Right renal pelvis (tissue), 4 donors: ENCODE results near the gene TNFSF15. TPM values are rescaled to one million over a fixed set of nuclear protein-coding genes. Genes with fewer than 3 reads are reported as not detected.

Experiments used
- DNase-seq, 4 donors: peaks; one replicate each; pipeline ENCODE4 v3.0.0-alpha.2; 2013; ENCODE audit warnings: low read depth in 4 of 4, low spot score in 3 of 4, missing footprints in 1 of 4
- polyA plus RNA-seq, 4 donors: library from polyadenylated mRNA; unstranded; fragments of 120-200 nt; gene quantifications; one replicate each; pipeline ENCODE4 v1.2.1, GENCODE V29; 2013; ENCODE audit not compliant: insufficient read length in 4 of 4

Gene TNFSF15
- polyA plus RNA-seq, 4 donors = 4.4 to 10.3 (median 5.7) TPM

DNA sequence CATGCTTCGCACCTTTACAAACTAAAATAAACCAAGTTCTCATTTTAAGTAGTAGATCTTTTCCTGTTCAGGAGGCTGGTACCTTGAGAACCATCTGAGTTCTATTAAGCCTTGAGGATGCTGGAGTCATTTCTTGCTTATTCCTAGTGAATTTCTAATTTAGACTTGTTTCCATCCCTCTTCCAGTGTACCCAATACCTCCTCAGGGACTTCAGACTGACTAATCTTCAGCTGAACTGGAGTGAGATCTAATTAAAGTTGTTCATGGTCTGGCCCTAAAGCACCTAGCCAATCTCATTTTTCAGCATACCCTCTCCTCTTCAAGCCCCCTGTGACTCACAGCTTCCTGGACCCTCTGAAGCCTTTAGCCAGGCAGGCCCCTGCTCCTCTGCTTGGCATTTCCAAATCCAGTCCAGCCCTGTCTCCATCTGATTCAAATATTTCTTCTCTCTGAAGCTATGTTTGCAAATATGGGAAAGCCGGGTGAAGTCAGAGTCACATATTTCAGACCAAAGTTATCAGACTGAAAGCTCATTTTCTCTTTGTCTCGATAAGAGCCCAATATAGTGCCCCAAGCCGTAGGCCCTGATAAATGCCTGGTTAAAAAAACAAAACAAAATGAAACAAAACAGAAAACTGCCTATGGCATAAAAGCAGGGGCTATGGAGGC, 19.4 kb upstream of the TNFSF15 start:
- no peak for DNase-seq

DNA sequence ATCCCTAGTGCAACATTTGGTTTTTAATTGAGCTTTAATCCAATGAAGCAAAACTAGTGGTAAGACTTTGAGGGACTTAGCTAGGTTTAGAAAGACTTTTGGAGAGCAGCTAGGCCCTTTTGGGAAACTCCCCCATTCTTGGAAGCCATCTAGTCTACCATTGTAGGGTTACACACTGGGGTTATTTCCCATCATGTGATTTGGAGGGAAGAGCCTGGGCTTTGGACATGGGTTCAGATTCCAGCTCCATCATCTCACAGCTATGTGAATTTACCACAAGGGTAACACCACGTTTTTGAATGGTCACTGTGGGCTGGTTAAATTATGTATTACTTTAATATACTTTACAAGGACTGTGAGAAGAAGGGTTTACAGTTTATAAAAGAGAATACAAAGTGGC, 18.3 kb upstream of the TNFSF15 start:
- DNase-seq = no peak

DNA sequence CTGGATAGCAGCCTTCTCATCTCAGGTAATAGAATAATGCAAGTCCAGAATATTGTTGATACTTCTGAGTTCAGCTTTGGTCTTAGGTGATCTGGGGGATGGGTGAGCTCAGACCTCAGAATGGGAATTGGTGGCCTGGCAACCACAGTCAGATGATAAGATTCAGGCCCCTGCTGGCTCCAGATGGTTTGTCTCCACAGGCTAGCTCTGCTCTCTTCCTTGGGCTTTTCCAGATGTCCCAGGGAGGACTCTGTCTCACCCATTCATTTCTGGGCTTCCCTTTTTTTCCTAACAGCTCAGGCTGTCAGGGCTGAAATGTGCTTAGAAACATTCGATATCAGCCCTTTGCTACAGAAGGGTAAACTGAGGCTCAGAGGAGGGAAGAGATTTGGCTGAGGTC, 17.6 kb upstream of the TNFSF15 start:
- no peak for DNase-seq

DNA sequence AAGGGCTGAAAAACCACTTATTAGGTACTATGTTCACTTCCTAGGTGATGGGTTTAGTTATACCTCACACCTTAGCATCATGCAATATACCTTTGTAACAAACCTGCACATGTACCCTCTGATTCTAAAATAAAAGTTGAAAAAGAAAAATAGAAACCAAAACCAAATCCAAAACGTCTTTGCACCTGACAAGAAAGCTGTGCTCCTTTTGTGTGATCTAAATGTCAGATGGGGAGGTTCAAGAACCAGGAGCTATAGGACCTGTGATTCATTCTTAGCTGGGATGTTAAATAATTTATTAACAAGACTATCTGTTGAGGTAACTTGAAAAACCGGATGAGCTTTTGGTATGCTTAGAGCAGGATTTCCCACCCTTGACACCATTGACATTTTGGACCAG, 16.9 kb upstream of the TNFSF15 start:
- DNase-seq = no peak

DNA sequence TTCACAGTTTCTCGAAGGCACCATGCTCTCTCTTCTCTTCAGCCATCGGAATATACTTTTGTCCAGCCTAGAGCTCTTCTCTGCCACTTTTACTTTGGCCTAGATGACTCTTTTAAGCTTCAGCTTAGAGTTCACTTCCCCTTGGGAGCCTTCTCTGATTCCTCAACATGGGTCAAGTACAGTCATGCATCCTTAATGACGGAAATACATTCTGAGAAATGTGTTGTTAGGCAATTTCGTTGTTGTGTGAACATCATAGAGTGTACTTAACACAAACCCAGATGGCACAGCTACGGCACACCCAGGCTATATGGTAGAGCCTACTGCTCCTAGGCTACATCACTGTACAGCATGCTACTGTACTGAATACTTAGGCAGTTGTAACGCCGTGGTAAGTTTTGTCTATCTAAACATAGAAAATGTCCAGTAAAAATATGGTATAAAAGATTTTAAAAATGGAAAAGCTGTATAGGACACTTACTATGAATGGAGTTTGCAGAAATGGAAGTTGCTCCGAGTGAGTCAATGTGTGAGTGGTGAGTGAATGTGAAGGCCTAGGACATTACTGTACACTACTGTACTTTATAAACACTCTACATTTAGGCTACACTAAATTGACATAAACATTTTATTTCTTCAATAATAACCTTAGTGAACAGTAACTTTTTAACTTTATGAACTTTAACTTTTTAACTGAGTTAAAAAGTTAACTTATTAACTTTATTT, 15.1 kb upstream of the TNFSF15 start:
- DNase-seq = no peak

DNA sequence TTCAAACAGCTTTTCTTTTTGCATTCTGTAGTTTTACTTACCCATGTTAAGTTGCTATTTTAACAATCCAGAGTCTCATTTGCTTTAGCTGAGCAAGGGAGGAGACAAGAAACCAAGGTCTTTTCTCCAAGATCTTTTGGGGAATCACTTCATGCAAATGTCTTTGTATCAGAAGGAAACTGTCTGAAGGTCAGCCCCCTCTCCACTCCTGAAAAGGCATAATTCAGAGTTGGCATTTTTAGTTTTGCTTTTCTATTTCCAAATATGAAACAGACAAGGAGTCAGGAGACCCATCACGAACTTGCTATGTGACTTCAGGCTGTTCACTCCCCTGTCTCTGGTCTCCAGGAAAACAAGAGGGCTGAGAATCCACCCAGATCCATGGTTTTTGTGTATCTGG, 12.3 kb upstream of the TNFSF15 start:
- no peak for DNase-seq

DNA sequence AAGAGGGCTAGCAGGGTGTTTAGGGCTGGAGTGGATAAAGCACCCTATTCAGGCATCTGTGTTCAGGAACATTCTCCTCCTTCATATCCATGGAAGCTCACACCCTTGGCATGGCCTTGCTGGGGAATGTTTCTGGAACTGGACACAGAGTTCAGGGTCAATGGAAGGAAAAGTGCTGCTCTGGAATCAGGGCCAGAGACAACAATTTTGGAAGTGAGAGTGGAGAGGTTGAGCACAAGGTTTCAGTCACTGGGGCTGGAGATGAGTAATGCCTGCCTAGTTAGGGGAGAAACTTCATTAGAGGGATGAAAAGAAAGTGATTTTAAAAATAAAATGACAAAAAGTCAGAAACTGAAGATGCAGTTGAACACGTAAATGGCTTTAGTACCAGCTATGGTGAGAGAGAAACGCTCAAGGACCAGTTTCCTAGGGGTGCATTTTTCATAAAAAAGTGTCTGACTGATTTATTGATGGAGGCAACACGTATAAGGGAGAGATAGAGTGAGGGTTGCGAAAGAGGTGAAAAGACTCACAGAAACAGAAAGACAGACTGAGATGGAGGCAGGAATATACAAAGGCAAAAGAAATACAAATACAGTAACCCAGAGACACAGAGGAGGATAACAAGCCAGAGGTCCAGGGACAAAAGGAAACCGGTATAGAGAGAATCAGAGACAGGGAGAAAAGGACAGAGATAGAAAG, 8.0 kb upstream of the TNFSF15 start:
- DNase-seq = no peak

DNA sequence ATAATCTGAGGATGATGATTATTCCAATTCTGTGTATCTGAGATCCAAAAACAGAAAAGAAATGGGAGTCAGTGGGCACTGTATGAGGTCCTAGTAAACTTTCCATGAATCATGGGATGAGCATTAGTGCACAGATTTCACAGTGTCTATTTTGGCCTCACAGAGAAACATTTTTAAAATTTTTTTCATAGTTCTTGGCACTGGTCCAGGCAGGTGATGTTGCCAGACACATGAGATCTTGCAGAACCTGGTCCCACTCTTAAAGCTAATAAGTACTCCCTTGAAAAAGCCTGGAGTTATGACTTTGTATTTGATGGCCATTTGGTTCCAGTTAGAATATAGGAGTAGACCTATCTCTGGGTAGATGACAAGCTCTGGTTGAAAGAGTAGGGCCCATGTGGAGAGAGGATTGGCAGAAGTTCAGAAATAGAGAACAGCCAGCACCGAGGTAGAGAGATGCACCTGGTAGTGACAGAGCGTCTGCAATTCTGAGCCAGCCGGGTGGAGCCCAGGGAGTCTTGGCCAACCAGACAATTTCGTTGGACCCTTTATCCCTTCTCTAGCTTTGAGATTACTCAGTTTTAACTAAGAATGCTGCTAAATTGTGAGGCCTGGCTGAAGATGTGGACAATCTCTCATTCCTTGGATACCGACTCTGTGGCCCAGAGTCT, 6.3 kb upstream of the TNFSF15 start:
- no peak for DNase-seq

DNA sequence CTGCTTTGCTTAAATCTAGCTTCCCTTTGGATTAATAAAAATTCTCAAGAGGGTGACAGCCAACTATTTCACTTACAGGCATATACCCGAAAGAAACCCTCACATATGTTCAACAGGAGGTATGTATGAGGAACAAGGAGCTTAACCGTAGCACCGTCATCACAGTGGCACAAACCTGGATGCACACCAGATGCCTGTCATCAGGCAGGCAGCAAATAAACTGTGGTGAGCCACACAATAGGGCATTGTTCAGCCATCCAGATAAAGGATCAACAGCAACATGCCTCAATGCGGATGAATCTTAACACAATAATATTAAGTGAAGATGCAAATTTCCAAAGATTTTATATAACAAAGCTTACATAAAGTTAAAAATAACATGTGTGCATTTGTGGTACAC, 5.5 kb upstream of the TNFSF15 start:
- no peak for DNase-seq

DNA sequence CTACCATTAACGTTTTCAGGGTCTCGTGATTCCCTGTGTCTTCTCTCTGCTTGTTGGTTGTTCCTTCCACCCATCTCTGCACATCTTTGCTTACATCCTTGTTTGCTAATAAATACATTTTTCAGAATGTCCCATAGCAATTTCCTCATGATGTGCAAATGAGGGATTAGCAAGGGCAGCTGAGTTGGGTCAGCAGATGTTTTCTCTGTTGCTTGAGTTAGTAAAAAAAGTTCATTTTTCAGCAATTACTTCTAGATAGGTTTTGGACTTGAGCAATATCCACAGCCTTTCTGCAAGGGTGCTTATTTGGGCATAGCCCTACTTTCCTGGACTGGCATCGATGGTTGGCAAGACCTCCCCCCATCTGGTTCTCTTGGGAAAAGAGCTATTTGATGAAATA, 4.8 kb upstream of the TNFSF15 start:
- no peak for DNase-seq

DNA sequence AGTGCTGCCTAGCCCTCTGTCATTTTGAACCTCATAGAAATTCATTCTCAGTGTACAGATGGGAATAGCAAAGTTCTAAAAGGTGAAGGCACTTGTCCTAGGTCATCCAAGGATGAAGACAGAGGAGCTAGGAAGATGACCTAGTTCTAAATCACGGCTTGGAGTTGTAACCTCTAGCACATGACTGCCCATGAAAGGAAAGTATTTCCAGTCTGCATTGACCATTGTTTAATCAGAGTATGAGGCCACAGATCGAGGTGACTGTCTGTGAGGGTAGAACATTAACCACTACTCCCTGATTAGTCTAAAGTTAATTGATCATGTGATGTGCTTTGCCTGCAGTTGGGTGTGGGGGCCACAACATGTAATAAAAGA, 674 bp upstream of the TNFSF15 start:
- DNase-seq = no peak

DNA sequence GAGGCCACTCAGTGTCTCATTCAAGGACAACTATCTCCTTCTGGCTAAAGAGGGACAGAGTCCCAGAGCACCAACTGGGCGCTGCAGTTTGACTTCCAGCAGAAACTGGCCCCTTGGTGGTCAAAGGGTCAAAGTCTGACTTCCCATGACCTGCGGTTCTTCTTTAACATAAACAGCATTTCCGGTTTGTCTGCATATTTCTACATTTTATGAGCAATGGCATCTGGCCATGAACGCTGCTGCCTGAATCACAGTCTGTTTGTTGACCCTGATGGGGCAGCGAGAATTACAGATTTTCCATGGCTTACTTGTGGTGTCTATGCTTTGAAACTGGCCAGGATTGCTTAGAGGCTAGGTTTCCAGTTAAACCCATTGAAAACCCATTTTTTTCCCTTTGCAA, 1.3 kb downstream of the TNFSF15 start:
- DNase-seq = peak in 1 of 4 donors; percentile 49

DNA sequence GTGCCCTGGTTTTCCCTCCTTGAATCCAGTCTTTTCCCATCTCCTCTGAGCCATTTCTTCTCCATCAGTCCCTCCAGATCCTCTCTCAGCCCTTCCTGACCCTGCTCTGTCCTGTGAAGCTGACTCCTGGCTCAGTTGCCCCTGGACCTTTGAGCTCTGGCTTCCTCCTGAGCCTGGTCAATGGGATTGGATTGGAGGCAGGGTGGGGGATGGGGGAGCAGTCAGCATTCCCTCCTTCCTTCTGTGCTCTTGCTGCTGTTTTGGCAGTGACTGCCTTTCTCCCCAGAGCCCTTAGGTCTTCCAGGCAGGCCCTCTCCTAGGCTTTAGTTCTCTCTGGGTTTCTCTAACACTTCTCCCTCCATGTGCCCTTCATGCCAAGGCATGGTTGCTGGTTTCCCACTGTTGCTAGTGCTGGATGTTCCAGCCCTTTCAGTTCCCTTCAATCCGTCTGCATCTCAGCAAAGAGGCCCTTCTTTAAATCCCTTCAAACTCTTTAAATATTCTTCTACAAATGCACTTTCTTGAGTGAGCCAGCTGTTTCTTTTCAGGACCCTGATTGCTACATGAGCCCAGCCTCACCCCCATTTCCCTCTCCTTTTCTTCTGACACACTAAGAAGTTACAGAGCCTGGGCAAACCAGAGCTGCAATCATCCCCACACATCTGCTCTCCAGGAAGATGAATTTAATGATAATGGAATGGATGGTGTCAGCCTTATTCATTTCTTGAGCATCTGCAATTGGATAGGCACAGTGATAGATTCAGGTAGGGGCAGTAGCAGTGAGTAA, 2.2 kb downstream of the TNFSF15 start:
- no peak for DNase-seq

DNA sequence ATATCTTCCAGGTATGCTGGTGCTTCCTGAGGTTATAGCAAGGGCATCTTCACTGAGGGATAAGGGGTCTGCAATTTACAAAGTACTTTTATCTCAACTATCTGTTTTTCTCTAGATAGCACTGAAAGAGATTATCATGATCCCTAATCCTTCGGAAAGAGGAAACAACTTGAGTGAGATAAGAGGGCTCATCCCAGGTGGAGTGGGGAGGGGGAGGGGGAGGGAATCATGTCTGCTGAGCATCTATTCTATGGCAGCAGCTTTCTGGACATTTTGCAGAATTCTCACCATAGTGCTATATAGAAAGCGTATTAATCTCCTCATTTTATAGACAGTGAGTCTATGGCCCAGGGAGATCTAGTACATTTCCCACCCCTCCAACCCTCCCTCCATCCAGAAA, 5.9 kb downstream of the TNFSF15 start:
- no peak for DNase-seq

DNA sequence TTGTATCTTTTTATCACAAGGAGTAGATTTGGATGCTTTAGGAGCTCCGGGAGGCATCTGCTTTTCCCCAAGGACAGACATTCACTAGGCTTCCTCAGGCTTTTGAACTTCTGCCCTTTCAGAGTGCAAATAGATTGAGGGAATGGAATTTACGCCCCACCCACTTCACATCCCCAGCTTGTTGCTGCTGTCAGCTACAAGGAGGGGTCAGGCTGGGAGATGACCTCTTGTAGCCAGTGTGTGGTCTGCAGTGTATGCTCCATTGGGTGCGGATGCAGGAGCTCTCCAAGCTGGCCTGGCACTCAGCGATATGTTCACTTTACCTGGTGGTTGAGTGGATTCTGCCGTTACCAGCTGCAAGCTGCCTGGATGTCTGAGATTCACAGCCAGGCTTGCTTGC, 6.4 kb downstream of the TNFSF15 start:
- no peak for DNase-seq

DNA sequence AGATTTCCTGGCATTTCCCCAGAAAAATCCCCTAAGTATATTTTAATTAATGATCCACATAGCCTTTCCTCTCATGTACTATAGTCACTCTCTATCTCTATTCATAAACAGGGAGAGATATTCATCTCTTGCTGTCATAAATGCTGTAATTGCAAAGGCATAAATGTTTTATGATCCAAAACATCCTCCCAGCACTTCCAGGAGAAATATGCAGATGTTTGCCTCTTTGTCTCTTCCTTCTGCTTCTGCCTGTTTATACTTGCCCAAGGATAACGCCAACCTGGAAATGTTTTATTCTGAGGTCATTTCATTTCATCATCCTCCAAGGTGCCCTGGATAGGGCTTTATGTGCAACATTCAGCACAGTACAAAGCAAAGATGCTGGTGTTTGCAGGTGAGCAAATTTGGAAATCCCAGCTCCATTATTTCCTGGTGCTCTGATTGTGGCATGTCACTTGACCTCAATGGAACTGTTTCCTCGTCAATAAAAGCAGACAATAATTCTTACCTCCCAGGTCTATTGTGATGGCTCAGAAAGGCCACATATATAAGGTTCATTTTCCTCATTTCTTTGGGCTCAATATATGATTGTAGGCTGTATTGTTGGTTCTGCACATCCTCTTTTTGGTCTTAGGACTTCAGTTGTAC, 6.9 kb downstream of the TNFSF15 start:
- no peak for DNase-seq

DNA sequence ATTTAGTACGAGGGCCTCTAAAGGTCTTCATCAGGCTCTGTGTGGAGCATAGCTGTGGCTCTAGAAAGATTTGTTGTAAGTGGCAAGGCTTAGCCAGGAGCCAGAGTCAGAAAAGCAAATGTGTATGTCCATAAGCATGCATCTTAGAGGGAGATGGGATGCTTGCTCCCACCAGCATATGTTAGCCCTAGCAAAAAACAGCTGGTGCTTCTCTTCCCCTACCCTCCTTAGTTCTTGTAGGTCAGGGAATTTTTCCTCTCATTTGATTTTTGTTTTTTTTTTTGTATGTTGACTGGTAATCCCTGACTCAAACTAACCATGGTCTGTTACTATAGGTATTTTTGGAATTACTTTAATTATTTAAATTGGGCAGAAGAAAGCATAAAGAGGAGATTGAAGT, 7.7 kb downstream of the TNFSF15 start:
- DNase-seq = no peak

DNA sequence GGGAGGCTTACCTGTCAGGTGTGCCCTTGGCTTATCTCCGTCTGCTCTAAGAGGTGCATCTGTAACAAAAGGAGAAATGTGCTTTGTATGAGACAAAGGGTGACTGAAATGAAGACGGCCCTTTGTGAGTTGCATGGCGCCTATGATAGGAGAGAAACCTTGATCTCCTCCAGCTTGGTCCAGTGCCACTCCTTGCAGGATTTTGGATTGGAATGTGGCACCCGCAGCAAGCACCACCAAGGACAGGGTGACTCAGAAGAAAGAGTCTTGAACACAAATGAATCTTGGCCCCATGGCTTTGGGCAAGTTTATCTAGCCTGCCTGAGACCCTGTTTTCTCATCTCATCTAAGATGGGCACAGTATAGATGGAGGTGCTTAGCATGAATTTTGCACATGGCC, 13.4 kb downstream of the TNFSF15 start:
- DNase-seq = no peak

DNA sequence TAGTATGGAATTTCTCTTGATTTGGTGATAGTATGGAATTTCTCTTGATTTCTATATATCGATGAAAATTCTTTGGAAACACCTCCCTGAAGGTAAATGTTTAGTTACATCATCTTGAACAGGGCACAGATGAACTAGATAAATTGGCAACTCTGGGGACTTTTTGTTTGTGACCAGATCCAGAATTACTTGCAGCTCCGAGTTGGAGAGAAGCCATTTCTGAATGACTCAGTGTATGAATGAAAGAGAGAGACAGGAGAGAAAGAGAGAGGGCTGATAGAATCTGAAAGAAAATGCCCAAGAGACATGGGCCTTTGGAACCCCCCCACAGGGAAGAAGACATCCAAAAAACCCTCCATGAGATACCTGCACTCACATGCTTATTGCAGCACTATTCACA, 14.1 kb downstream of the TNFSF15 start:
- no peak for DNase-seq

DNA sequence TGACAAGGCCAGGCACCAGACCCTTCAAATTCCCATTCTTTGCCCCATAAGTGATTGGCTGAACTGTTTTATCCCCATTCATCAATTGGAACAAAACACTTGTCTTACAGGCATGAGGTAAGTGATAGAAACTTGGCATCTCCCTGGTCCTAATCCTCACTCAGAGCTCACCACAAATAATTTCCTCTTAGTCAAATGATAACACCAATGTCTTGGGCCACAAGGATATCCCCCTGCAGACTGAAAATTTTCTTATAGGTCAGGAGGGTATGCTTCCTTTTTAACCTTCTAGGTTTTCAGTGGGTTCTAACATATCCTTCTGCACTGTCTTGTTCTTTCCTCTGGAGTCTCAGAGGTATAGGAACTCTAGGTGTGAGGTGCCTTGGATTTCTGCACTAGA, 14.5 kb downstream of the TNFSF15 start:
- DNase-seq = no peak
